GM15510 (cell line): ENCODE measurements around the gene PAPPA2.

Experiments
- POLR2A ChIP-seq: IDR thresholded peaks from 3 replicates; pipeline ENCODE4 v1.6.1; 2011; ENCODE audit warnings: borderline replicate concordance; ENCODE audit not compliant: insufficient read length; ENCODE audit errors: extremely low read depth

Gene PAPPA2

GRCh38 chr1:176702901-176703300, 239.9 kb downstream of the PAPPA2 start:
- TF ChIP-seq POLR2A: no peak

GRCh38 chr1:176705585-176705984, 242.6 kb downstream of the PAPPA2 start:
- TF ChIP-seq POLR2A: no peak

GRCh38 chr1:176717066-176717750, 254.2 kb downstream of the PAPPA2 start:
- no peak for TF ChIP-seq POLR2A

DNA sequence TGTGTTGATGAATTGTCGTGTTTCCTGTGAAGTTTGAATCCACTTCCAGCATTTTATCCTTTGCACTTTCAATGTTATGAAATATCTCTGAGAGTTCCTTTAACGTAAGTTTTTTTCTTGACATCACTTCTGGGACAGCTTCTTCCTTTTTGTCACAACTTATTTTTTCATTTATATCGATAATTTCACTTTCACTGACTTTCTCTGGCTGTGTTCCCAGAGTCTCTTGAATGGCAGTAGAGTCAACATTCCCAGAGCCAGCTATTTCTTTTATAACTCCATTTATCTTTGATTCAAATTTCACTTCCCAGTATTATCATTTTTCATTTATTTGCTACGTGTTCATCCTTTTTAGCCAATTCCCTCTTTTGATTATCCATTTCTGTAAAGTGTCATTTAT, 256.5 kb downstream of the PAPPA2 start:
- no peak for TF ChIP-seq POLR2A

DNA sequence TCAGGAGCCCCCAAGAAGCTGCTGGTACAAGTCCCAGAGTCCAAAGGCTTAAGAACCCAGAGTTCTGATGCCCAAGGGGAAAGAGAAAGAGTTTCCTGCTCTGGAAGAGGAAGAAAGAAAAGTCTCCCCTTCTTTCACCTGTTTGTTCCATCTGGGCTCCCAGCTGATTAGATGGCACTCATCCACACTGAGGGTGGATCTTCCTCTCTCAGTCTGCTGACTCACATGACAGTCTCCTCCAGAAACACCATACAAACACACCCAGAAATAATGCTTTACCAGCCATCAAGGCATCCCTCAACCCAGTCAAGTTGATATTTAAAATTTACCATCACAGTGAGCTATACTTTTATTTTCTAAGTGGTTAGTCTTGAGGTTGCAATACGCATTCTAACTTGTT, 257.9 kb downstream of the PAPPA2 start:
- TF ChIP-seq POLR2A: no peak

DNA sequence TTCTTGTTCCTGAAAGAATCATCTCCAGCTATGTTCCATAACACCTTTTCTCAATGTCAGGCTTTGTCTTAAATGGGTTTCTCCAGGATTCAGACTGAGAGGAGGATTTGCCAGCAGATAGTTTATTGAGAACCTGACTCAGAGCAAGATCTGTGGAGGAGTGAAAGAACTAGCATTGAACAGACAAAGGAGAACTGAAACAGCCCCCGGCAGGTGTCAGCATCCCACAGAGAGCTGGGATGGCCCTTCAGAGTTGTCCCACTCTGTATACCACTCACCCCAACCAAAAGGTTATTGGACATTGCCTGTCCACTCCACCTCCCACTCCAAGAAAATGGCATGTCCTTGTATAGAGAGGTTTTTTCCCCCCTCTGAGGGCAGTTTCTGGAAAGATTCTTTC, 270.7 kb downstream of the PAPPA2 start:
- TF ChIP-seq POLR2A: no peak

GRCh38 chr1:176735201-176735600, 272.2 kb downstream of the PAPPA2 start:
- no peak for TF ChIP-seq POLR2A

DNA sequence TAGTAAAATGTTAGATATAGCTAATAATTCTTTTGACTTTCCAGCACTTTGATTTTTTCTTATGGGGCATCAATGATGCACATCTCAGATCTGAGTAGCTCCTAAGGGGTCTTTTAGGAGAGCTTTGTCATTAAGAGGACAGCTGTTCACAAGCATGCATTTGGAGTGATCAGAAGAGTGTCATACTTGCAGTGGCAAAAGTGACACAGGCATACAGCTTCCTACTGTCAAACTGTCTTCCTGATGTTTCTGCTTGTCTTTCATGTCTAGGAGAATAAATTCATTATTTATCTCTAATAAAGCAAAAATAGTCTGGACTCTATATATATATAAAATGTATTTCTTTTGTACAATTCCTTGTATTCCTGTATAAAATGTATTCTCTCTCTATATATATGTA, 273.0 kb downstream of the PAPPA2 start:
- TF ChIP-seq POLR2A: no peak

DNA sequence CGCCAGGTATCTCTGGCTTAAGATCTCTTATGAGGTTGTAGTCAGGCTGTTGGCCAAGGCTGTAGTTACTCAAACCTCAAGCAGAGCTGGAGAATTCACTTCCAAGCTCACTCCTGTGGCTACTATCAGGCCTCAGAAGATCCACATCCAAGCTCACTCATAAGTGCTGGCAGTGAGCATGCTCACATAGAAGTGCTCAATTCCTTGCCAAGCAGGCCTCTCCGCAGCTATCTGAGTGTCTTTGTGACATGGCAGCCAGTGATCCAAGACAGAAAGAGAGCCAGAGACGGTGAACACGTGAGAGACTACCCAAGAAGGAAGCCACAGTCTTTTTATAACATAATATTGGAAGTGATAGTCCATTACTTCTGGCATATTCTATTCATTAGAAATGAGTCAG, 278.2 kb downstream of the PAPPA2 start:
- no peak for TF ChIP-seq POLR2A

DNA sequence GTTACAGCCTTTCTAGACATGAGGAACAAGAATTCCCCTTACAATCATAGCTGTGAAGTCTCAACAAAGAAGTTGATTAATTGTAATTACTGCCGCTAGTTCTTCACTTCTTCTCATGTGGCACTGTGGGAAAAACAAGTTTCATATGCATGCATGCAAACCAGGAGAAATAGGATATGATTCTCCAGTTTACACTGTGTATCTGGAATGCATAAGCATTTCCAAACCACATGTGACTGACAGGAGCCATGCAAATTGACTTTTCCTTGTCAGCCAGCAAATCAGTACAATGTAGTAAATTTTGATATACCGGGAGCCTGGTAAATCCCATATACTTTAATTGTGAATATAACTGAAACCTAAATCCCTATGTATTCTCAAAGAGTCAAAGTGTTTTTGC, 279.3 kb downstream of the PAPPA2 start:
- no peak for TF ChIP-seq POLR2A

DNA sequence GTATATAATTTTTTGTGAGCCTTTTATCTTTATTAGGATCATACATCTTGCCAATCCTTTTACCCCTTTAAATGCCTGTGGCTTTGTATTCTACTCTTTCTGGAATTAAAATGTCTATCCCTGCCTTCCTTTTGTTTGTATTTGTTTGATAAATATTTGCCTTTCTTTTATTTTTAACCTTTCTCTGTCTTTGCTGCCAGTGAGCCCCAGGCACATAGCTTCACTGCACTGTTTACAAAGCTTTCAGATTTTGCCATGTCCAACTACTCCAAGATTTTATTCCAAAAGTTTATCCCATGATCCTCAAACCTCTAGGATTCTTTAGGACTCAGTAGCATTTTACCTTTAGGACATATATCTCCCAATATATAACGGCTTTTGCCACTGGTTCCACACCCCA, 281.2 kb downstream of the PAPPA2 start:
- TF ChIP-seq POLR2A: no peak

DNA sequence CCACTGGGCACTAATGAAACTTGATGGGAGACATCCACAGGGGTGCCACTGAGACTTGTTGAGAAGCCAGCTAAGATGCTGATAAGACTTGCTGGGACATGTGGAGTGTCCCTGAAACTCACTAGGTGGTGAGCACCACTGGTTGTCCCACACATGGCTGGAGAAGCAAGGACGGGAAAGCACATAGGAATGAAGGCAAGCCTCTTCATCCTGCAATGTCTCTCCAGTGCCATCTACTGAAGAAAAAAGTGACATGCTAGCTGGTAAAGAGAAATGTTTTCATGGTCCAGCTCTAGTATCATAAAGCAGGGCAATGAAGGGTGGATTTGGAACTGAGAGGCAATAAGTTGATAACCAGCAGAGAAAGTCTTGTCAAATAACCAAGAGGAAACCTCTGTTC, 283.0 kb downstream of the PAPPA2 start:
- TF ChIP-seq POLR2A: no peak

- no peak for TF ChIP-seq POLR2A
Measured at GRCh38 chr1:176752505-176752904, 289.5 kb downstream of the PAPPA2 start.

GRCh38 chr1:176754676-176755075, 291.7 kb downstream of the PAPPA2 start:
- no peak for TF ChIP-seq POLR2A

GRCh38 chr1:176765608-176766007, 302.6 kb downstream of the PAPPA2 start:
- TF ChIP-seq POLR2A: no peak

- TF ChIP-seq POLR2A: no peak
Measured at GRCh38 chr1:176766779-176767178, 303.8 kb downstream of the PAPPA2 start.

DNA sequence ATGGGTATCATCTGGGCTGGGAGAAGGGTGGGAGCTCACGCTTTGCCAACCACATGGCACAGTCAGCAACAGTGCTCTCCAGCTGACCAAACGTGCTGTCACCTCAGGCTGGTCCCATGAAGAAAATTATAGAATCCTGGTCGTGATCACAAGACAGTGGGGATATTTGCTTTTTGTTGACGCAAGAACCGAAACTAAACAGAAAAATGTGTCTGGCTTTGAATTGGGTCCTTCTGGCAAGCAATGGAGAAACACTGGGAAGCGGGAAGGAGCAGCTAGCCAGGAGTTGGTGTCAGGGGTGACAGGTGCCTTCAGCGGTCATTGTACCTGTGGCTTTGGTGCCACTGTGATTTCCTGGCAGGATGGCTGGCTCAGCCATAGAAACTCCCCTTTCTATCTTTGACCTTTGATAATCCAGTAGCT, 304.8 kb downstream of the PAPPA2 start:
- TF ChIP-seq POLR2A: no peak
